Activated CD4-positive, alpha-beta T cell treated with anti-CD3 and anti-CD28 coated beads for 36 hours (primary cell): ENCODE data around the gene CCDC69. TPM values are rescaled to one million over a fixed set of nuclear protein-coding genes. Genes with fewer than 3 reads are reported as not detected.
A peak's percentile ranks its signal among the peaks of the same experiment; 100 is the strongest.
"Not testable (repeated sequence)": the region's sequence is repeated elsewhere in the genome, so short reads cannot be mapped to it uniquely, and the experiment has no call there.

ENCODE experiments used
- ATAC-seq: fragments of 200-7000 bp; cut with Tn5 transposase; one replicate; pipeline ENCODE4 v1.10.0; 2021; ENCODE audit warnings: mild to moderate bottlenecking, moderate library complexity
- CTCF ChIA-PET: fragments of 350-600 bp; sonication (Branson Sonifier 250); formaldehyde crosslinking; loops from one replicate; lab custom pipeline; 2021; ENCODE audit warnings: antibody characterized with exemption; lab: Charles Lee
- POLR2A ChIA-PET: fragments of 350-600 bp; sonication (Branson Sonifier 250); formaldehyde crosslinking; loops from one replicate; lab custom pipeline; 2021; ENCODE audit warnings: antibody characterized with exemption, inconsistent platforms; lab: Charles Lee
- DNase-seq: peaks from one replicate; pipeline ENCODE4 v3.0.0-alpha.2; 2020
- H3K27ac Mint-ChIP-seq: one replicate; pipeline ENCODE4 v1.8.0; 2021; ENCODE audit warnings: mixed read lengths
- H3K27me3 Mint-ChIP-seq: one replicate; pipeline ENCODE4 v1.8.0; 2021; ENCODE audit warnings: mixed read lengths
- H3K36me3 Mint-ChIP-seq: one replicate; pipeline ENCODE4 v1.8.0; 2021; ENCODE audit warnings: low read depth, mixed read lengths
- H3K4me1 Mint-ChIP-seq: one replicate; pipeline ENCODE4 v1.8.0; 2021; ENCODE audit warnings: mixed read lengths
- H3K4me3 Mint-ChIP-seq: one replicate; pipeline ENCODE4 v1.8.0; 2021; ENCODE audit warnings: mild to moderate bottlenecking, moderate library complexity, mixed read lengths
- H3K9me3 Mint-ChIP-seq: one replicate; pipeline ENCODE4 v1.8.0; 2021; ENCODE audit warnings: low read depth, mixed read lengths
- intact Hi-C, 2 experiments: fragments of 100-400 bp; cut with DNase I in 1 of 2; cut with micrococcal nuclease in 1 of 2; formaldehyde crosslinking; loops; one replicate each; pipeline versions ENCODE4 v1.14.2 to v1.15.1; 2022 to 2024; cut with DNase I, micrococcal nuclease
- total RNA-seq, 2 experiments: library from RNA; stranded (reverse); gene quantifications; one replicate each; pipeline ENCODE4 v1.2.3, GENCODE V29; 2021

Gene CCDC69
- total RNA-seq, 2 experiments from 2014 or later: 24.8 to 26.9 TPM

- CTCF ChIA-PET: interaction anchor here (0.6 to 6.6 kb wide), 15 partner anchors 9 to 165 kb away, joined by 3 to 68 read pairs (median 3); partner anchors contain the start of genes CCDC69, GM2A and TNIP1
- Mint-ChIP-seq H3K4me3 (peak overlapping the region; percentile 74), H3K9me3 (no peaks in the 10 kb centered on the region), H3K27me3 (no peaks in the 10 kb centered on the region), H3K4me1 (peaks cover 83% of the 10 kb centered on the region), H3K36me3 (peaks cover 35% of the 10 kb centered on the region), H3K27ac (peak overlapping the region; percentile 97)
- DNase-seq: peak; percentile 92
- ATAC-seq: peak; percentile 89
- intact Hi-C loops: loop anchor here (1.0 to 5.0 kb wide), 11 partner anchors 9 to 558 kb away; partner anchors contain the start of genes ANXA6 (in 2 of the 2), ATOX1 (in 1 of the 2), G3BP1 (in 1 of the 2) and GM2A (in 1 of the 2)
- POLR2A ChIA-PET: interaction anchor here (0.6 to 4.6 kb wide), 6 partner anchors 9 to 135 kb away, joined by 3 to 46 read pairs (median 4); partner anchors contain the start of genes CCDC69 and GM2A
These were observed 9.9 kb downstream of the CCDC69 start for GRCh38 chr5:151213803-151214613.

GRCh38 chr5:151212406-151212798, 11.5 kb downstream of the CCDC69 start:
- ATAC-seq (peak; percentile 9), DNase-seq (no peak)
- Mint-ChIP-seq H3K27ac (peak overlapping the region; percentile 98), H3K4me1 (peaks cover 81% of the 10 kb centered on the region), H3K27me3 (no peaks in the 10 kb centered on the region), H3K36me3 (peaks cover 28% of the 10 kb centered on the region), H3K4me3 (peak overlapping the region; percentile 70), H3K9me3 (no peaks in the 10 kb centered on the region)
- intact Hi-C loops: loop anchor here (1.0 to 5.0 kb wide), 8 partner anchors 26 to 560 kb away; partner anchors contain the start of genes TNIP1 (in 2 of the 2), ATOX1 (in 1 of the 2), G3BP1 (in 1 of the 2) and RBM22 (in 1 of the 2)
- CTCF ChIA-PET: interaction anchor here (0.6 to 6.6 kb wide), 9 partner anchors 10 to 557 kb away, joined by 3 to 68 read pairs (median 4); partner anchors contain the start of gene CCDC69
- POLR2A ChIA-PET: interaction anchor here (1.5 to 4.6 kb wide), 2 partner anchors 10 to 40 kb away, joined by 7 to 46 read pairs; partner anchors contain the start of genes CCDC69 and GM2A

DNA sequence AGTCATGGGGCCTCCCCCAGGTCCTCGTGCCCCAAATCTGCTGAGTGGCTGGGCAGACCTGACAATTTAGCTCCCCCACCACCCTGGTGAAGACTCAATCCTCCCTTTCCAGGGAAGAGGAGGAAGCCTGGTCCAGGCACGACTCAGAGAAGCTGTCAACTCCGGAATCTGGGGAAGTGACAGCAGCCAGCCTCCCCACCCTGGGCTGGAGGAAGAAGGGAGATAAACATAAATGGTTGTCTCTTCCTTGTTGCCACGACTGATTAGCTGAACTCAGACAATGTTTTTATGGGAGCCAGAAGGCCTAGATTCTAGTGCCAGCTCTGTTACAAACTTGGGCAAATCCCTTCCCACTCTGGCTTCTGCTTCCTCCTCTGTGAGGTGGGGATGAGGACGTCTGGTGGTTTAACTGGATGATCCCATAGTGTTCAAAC, 15.4 kb downstream of the CCDC69 start:
- Mint-ChIP-seq H3K4me3 (no peak overlapping the region), H3K27ac (peak overlapping the region; percentile 58), H3K36me3 (peaks cover 12% of the 10 kb centered on the region), H3K27me3 (no peaks in the 10 kb centered on the region), H3K9me3 (no peaks in the 10 kb centered on the region), H3K4me1 (peaks cover 64% of the 10 kb centered on the region)
- intact Hi-C loops: no loop called here
- DNase-seq (no peak), ATAC-seq (no peak)
- ChIA-PET POLR2A (interaction anchor here (0.6 to 1.1 kb wide), 2 partner anchors 20 to 546 kb away, joined by 3 to 7 read pairs; no protein-coding TSS in a partner anchor), CTCF (interaction anchor here (0.6 to 1.3 kb wide), 3 partner anchors 30 to 82 kb away, joined by 3 to 4 read pairs (median 3); no protein-coding TSS in a partner anchor)

DNA sequence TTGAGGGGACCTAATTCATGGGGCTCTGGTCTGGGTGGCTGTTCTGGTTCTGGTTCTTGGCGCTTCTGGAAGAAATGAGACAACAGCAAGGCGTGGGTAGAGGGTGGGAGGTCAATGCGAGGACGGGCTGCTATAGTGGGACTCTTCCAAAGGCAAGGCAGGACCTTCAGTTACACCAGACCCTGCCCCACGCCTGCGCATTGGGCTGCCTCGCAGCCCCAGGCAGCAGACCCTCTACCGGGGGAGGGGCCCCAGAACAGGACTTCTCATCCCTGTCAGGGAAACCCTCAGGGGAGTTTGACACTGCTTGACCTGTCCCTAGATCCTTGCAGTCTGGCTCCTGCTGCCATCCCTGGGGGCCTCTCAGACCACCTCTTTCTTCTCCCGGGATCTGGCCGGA, 18.5 kb downstream of the CCDC69 start:
- H3K4me1 Mint-ChIP-seq: peaks cover 56% of the 10 kb centered on the region
- H3K27me3 Mint-ChIP-seq: no peaks in the 10 kb centered on the region
- ChIA-PET POLR2A (no interaction called here), CTCF (interaction anchor here (1.2 to 1.4 kb wide), 2 partner anchors 13 to 79 kb away, joined by 3 to 4 read pairs; no protein-coding TSS in a partner anchor)
- H3K27ac Mint-ChIP-seq: peak overlapping the region; percentile 7
- DNase-seq: no peak
- ATAC-seq: no peak
- H3K4me3 Mint-ChIP-seq: no peak overlapping the region
- no peaks in the 10 kb centered on the region for H3K9me3 Mint-ChIP-seq
- H3K36me3 Mint-ChIP-seq: peaks cover 2% of the 10 kb centered on the region
- intact Hi-C loops: no loop called here

- ChIA-PET CTCF (interaction anchor here (0.7 to 1.3 kb wide), 3 partner anchors 24 to 88 kb away, joined by 3 to 6 read pairs (median 3); no protein-coding TSS in a partner anchor), POLR2A (no interaction called here)
- no peak overlapping the region for H3K4me3 Mint-ChIP-seq
- no peak overlapping the region for H3K27ac Mint-ChIP-seq
- no peak for DNase-seq
- peaks cover 46% of the 10 kb centered on the region for H3K4me1 Mint-ChIP-seq
- intact Hi-C loops: no loop called here
- H3K9me3 Mint-ChIP-seq: no peaks in the 10 kb centered on the region
- H3K27me3 Mint-ChIP-seq: no peaks in the 10 kb centered on the region
- ATAC-seq: no peak
- H3K36me3 Mint-ChIP-seq: peaks cover 5% of the 10 kb centered on the region
These were observed 19.8 kb downstream of the CCDC69 start for GRCh38 chr5:151204051-151204450.

- CTCF ChIA-PET: interaction anchor here (0.6 to 1.5 kb wide), 7 partner anchors 19 to 88 kb away, joined by 3 to 5 read pairs (median 3); partner anchors contain the start of gene CCDC69
- peak overlapping the region; percentile 75 for H3K27ac Mint-ChIP-seq
- intact Hi-C loops: loop anchor here (1.0 to 2.0 kb wide), 2 partner anchors 9 to 24 kb away; no protein-coding TSS in a partner anchor
- peak; percentile 70 for DNase-seq
- ATAC-seq: peak; percentile 100
- H3K4me1 Mint-ChIP-seq: peaks cover 36% of the 10 kb centered on the region
- POLR2A ChIA-PET: interaction anchor here (0.9 kb wide), 1 partner anchor 77 kb away, joined by 3 read pairs; no protein-coding TSS in a partner anchor
- no peak overlapping the region for H3K4me3 Mint-ChIP-seq
- H3K27me3 Mint-ChIP-seq: no peaks in the 10 kb centered on the region
- peaks cover 11% of the 10 kb centered on the region for H3K36me3 Mint-ChIP-seq
- no peaks in the 10 kb centered on the region for H3K9me3 Mint-ChIP-seq
These were observed 21.3 kb downstream of the CCDC69 start for GRCh38 chr5:151202381-151203139.

DNA sequence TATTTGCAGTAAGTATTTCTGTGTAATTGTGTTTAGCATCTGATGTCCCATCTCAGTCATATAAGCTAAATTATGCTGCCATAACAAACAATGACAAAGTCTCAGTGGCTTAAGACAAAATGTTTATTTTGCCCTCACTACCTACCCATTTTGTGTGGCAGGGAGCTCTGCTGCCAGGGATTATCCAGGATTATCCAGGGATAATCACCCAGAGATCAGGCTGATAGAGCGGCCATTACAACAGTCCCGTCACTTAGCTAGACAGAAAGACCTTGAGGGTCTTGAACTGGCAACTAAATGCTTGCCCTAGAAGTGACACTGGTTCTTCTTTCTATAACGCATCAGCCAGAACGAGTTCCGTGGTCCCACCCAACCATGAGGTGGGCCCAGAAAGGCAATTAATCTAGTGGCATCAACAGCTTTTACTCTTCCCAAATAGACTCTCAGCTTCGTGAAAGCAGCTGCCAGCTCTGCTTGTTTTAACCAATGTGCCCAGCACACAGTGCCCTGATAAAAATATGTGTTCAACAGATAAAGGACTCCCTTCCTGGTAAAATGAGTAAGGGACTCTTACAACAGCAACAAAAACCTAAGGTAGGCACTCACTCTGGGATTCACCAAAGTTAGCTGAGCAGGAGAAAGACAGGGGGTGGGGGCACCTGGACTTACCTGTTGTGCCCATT, 22.8 kb downstream of the CCDC69 start:
- ChIA-PET POLR2A (interaction anchor here (1.0 kb wide), 1 partner anchor 417 kb away, joined by 3 read pairs; no protein-coding TSS in a partner anchor), CTCF (interaction anchor here (0.8 to 1.6 kb wide), 5 partner anchors 13 to 150 kb away, joined by 3 to 5 read pairs (median 3); no protein-coding TSS in a partner anchor)
- no peaks in the 10 kb centered on the region for H3K9me3 Mint-ChIP-seq
- peaks cover 20% of the 10 kb centered on the region for H3K36me3 Mint-ChIP-seq
- peaks cover 42% of the 10 kb centered on the region for H3K4me1 Mint-ChIP-seq
- H3K27me3 Mint-ChIP-seq: no peaks in the 10 kb centered on the region
- ATAC-seq (no peak), DNase-seq (no peak)
- no peak overlapping the region for H3K27ac Mint-ChIP-seq
- intact Hi-C loops: no loop called here
- no peak overlapping the region for H3K4me3 Mint-ChIP-seq

GRCh38 chr5:151199581-151200185, 24.2 kb downstream of the CCDC69 start:
- H3K36me3 Mint-ChIP-seq: peaks cover 25% of the 10 kb centered on the region
- intact Hi-C loops: no loop called here
- POLR2A ChIA-PET: no interaction called here
- DNase-seq (no peak), ATAC-seq (no peak)
- no peaks in the 10 kb centered on the region for H3K27me3 Mint-ChIP-seq
- peaks cover 44% of the 10 kb centered on the region for H3K4me1 Mint-ChIP-seq
- H3K27ac Mint-ChIP-seq: peak overlapping the region; percentile 47
- H3K4me3 Mint-ChIP-seq: no peak overlapping the region
- no peaks in the 10 kb centered on the region for H3K9me3 Mint-ChIP-seq
- CTCF ChIA-PET: interaction anchor here (1.0 to 1.6 kb wide), 3 partner anchors 10 to 35 kb away, joined by 3 to 5 read pairs (median 4); no protein-coding TSS in a partner anchor

DNA sequence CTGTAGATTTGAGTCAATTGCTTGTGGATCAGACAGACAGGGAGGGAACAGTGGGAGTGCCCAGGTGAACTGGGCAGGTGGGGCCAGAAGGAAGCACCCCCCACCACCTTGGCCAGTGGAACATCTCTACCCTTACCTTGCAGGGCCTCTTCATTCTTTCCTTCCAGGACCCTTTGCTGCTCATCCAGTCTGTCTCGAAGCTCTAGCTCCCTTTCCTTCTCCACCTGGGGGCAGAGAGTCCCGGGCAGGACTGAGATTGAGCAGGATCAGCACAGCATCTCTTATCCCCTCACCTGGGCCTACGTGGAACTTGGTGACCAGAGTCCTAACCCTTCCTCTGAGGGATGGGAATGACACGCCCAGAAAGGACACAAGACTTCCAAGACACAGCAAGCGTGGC, 25.0 kb downstream of the CCDC69 start:
- Mint-ChIP-seq H3K4me1 (peaks cover 43% of the 10 kb centered on the region), H3K27ac (peak overlapping the region; percentile 47), H3K4me3 (no peak overlapping the region), H3K27me3 (no peaks in the 10 kb centered on the region), H3K36me3 (peaks cover 28% of the 10 kb centered on the region), H3K9me3 (no peaks in the 10 kb centered on the region)
- no peak for DNase-seq
- ChIA-PET POLR2A (no interaction called here), CTCF (interaction anchor here (0.7 to 1.6 kb wide), 3 partner anchors 11 to 16 kb away, joined by 3 to 5 read pairs (median 4); no protein-coding TSS in a partner anchor)
- ATAC-seq: no peak
- intact Hi-C loops: no loop called here

- H3K9me3 Mint-ChIP-seq, ATAC-seq, intact Hi-C loops, DNase-seq, H3K27ac Mint-ChIP-seq, CTCF ChIA-PET, H3K27me3 Mint-ChIP-seq, H3K4me3 Mint-ChIP-seq, POLR2A ChIA-PET: not testable (repeated sequence)
- Mint-ChIP-seq H3K36me3 (peaks cover 39% of the 10 kb centered on the region), H3K4me1 (peaks cover 34% of the 10 kb centered on the region)
These were observed 26.6 kb downstream of the CCDC69 start for GRCh38 chr5:151197291-151197600.
